Osteoblast (primary cell): ENCODE results near the gene PIMREG. TPM values are rescaled to one million over a fixed set of nuclear protein-coding genes. Genes with fewer than 3 reads are reported as not detected.

Experiments
- DNase-seq: peaks from one replicate; pipeline ENCODE4 v3.0.0; 2011; ENCODE audit warnings: low spot score, mixed read lengths; ENCODE audit not compliant: insufficient read length; ENCODE audit errors: missing footprints
- H2AFZ ChIP-seq: 2 replicates; pipeline ENCODE4 v1.6.0; 2011; ENCODE audit warnings: mild to moderate bottlenecking, low read length
- H3K27ac ChIP-seq: 2 replicates; pipeline ENCODE4 v1.5.1; 2011; ENCODE audit warnings: mild to moderate bottlenecking, low read depth, low read length, moderate library complexity
- H3K27me3 ChIP-seq: 2 replicates; pipeline ENCODE4 v1.6.0; 2012; ENCODE audit warnings: mild to moderate bottlenecking, control low read depth, inconsistent platforms, low read length, moderate library complexity; ENCODE audit not compliant: insufficient read depth
- H3K36me3 ChIP-seq: 2 replicates; pipeline ENCODE4 v1.5.1; 2011; ENCODE audit warnings: mild to moderate bottlenecking, low read length, control low read depth, moderate library complexity; ENCODE audit not compliant: insufficient read depth
- H3K4me1 ChIP-seq: 2 replicates; pipeline ENCODE4 v1.5.1; 2011; ENCODE audit warnings: mild to moderate bottlenecking, low read length, control low read depth, moderate library complexity; ENCODE audit not compliant: insufficient read depth
- H3K4me2 ChIP-seq: 2 replicates; pipeline ENCODE4 v1.6.0; 2011; ENCODE audit warnings: mild to moderate bottlenecking, low read length; ENCODE audit not compliant: insufficient read depth
- H3K4me3 ChIP-seq: fragments of 200-600 bp; sonication (generic); 3 replicates; pipeline ENCODE4 v1.5.1; 2012; ENCODE audit warnings: mild to moderate bottlenecking, low read length, inconsistent platforms; ENCODE audit not compliant: insufficient read depth
- H3K79me2 ChIP-seq: 2 replicates; pipeline ENCODE4 v1.6.0; 2012; ENCODE audit warnings: mild to moderate bottlenecking, low read length, control low read depth, inconsistent platforms; ENCODE audit not compliant: insufficient read depth
- H3K9me3 ChIP-seq: 2 replicates; pipeline ENCODE4 v1.5.1; 2011; ENCODE audit warnings: low read depth, low read length, control low read depth
- H4K20me1 ChIP-seq: 2 replicates; pipeline ENCODE4 v1.6.0; 2012; ENCODE audit warnings: mild to moderate bottlenecking, low read length, control low read depth; ENCODE audit not compliant: insufficient read depth
- CTCF ChIP-seq: IDR thresholded peaks from 2 replicates; pipeline ENCODE4 v1.5.1; 2011; ENCODE audit warnings: mild to moderate bottlenecking, low read depth, low read length, moderate library complexity; ENCODE audit errors: extremely low read depth
- total RNA-seq: library from RNA; depleted of rRNA; stranded (reverse); fragments of >200 nt; gene quantifications from 2 replicates; pipeline ENCODE4 v1.2.3, GENCODE V29; 2012

PIMREG gene
- total RNA-seq, 1 donor, result 5.1 TPM

GRCh38 chr17:6429266-6429665 is 15.0 kb upstream of the PIMREG start:
- peaks cover 5% of the 10 kb centered on the region for H3K4me1 ChIP-seq
- DNase-seq, result no peak
- H2AFZ ChIP-seq, result no peak overlapping the region
- H3K27me3 ChIP-seq, result peaks cover 3% of the 10 kb centered on the region
- H3K4me3 ChIP-seq, result no peak overlapping the region
- no peak overlapping the region for H3K4me2 ChIP-seq
- H4K20me1 ChIP-seq, result no peaks in the 10 kb centered on the region
- H3K36me3 ChIP-seq, result no peaks in the 10 kb centered on the region
- no peak overlapping the region for H3K27ac ChIP-seq
- no peak for TF ChIP-seq CTCF
- no peaks in the 10 kb centered on the region for H3K79me2 ChIP-seq
- no peaks in the 10 kb centered on the region for H3K9me3 ChIP-seq

- peaks cover 3% of the 10 kb centered on the region for H3K27me3 ChIP-seq
- no peak overlapping the region for H3K4me3 ChIP-seq
- H3K36me3 ChIP-seq, result no peaks in the 10 kb centered on the region
- no peaks in the 10 kb centered on the region for H3K9me3 ChIP-seq
- H3K4me1 ChIP-seq, result peaks cover 5% of the 10 kb centered on the region
- no peak overlapping the region for H2AFZ ChIP-seq
- no peak for TF ChIP-seq CTCF
- H3K79me2 ChIP-seq, result no peaks in the 10 kb centered on the region
- no peak overlapping the region for H3K27ac ChIP-seq
- no peaks in the 10 kb centered on the region for H4K20me1 ChIP-seq
- no peak for DNase-seq
- H3K4me2 ChIP-seq, result no peak overlapping the region
Measured at GRCh38 chr17:6430769-6431168, 13.5 kb upstream of the PIMREG start.

GRCh38 chr17:6435051-6435450 is 9.2 kb upstream of the PIMREG start, which contains the start of gene AIPL1:
TSS of gene AIPL1 (minus strand) at chr17:6435121. CDS start at chr17:6435104, 17 bp downstream.
- DNase-seq, result peak; percentile 51
- TF ChIP-seq CTCF, result no peak

GRCh38 chr17:6435968-6436367 is 8.3 kb upstream of the PIMREG start:
- H2AFZ ChIP-seq, result no peak overlapping the region
- no peak overlapping the region for H3K27ac ChIP-seq
- no peaks in the 10 kb centered on the region for H3K4me1 ChIP-seq
- peaks cover 29% of the 10 kb centered on the region for H3K27me3 ChIP-seq
- no peaks in the 10 kb centered on the region for H3K36me3 ChIP-seq
- H4K20me1 ChIP-seq, result no peaks in the 10 kb centered on the region
- no peak overlapping the region for H3K4me3 ChIP-seq
- H3K4me2 ChIP-seq, result no peak overlapping the region
- H3K79me2 ChIP-seq, result no peaks in the 10 kb centered on the region
- TF ChIP-seq CTCF, result peak; percentile 79
- H3K9me3 ChIP-seq, result no peaks in the 10 kb centered on the region
- peak; percentile 97 for DNase-seq

More at GRCh38 chr17:6435051-6435450, 9.2 kb upstream of the PIMREG start, which contains the start of gene AIPL1:
- no peaks in the 10 kb centered on the region for H3K9me3 ChIP-seq
- no peaks in the 10 kb centered on the region for H3K36me3 ChIP-seq
- H3K79me2 ChIP-seq, result no peaks in the 10 kb centered on the region
- H3K4me3 ChIP-seq, result no peak within 1 kb of the TSS
- H3K4me1 ChIP-seq, result no peaks in the 10 kb centered on the region
- H4K20me1 ChIP-seq, result no peaks in the 10 kb centered on the region
- H3K27ac ChIP-seq, result no peak within 1 kb of the TSS
- peaks cover 27% of the 10 kb centered on the region for H3K27me3 ChIP-seq
- no peak within 1 kb of the TSS for H3K4me2 ChIP-seq
- H2AFZ ChIP-seq, result no peak within 1 kb of the TSS
